Panc1 (cell line): ENCODE data around the gene LAIR2. TPM values are rescaled to one million over a fixed set of nuclear protein-coding genes. Genes with fewer than 3 reads are reported as not detected.

Experiments used
- ATAC-seq: fragments of 200-7000 bp; cut with Tn5 transposase; 2 replicates; pipeline ENCODE4 v1.9.1; 2020; ENCODE audit warnings: mild to moderate bottlenecking, moderate library complexity
- BruUV-seq: library from RNA; stranded (reverse); fragments of 400-500 nt; replicated peaks from 2 replicates; lab custom pipeline; 2021; lab: Mats Ljungman, UMichigan
- CTCF ChIA-PET: fragments of 300-600 bp; sonication (Branson Sonifier 250); formaldehyde crosslinking; loops from one replicate; lab custom pipeline; 2022; ENCODE audit warnings: antibody characterized with exemption; lab: Charles Lee
- POLR2A ChIA-PET: fragments of 300-600 bp; sonication (Branson Sonifier 250); formaldehyde crosslinking; loops from one replicate; lab custom pipeline; 2022; ENCODE audit warnings: antibody characterized with exemption; lab: Charles Lee
- DNase-seq: peaks from one replicate; pipeline ENCODE4 v3.0.0-alpha.2; 2010; ENCODE audit warnings: low read depth, low spot score
- H3K27ac ChIP-seq: 2 replicates; pipeline ENCODE4 v1.5.1; 2011; ENCODE audit warnings: mild to moderate bottlenecking, low read length, inconsistent platforms
- H3K27me3 ChIP-seq: fragments of 200-500 bp; sonication (Bioruptor generic); 2 replicates; pipeline ENCODE4 v1.6.0; 2014; ENCODE audit warnings: low read length, inconsistent platforms; ENCODE audit not compliant: control insufficient read depth, insufficient read depth
- H3K36me3 ChIP-seq: fragments of 200-500 bp; sonication (Bioruptor generic); 2 replicates; pipeline ENCODE4 v1.5.1; 2014; ENCODE audit warnings: inconsistent platforms, mild to moderate bottlenecking, low read length, moderate library complexity; ENCODE audit not compliant: control insufficient read depth, insufficient read depth
- H3K4me1 ChIP-seq: 2 replicates; pipeline ENCODE4 v1.5.1; 2011; ENCODE audit warnings: inconsistent platforms, mild to moderate bottlenecking, low read length, moderate library complexity; ENCODE audit not compliant: control insufficient read depth, insufficient read depth
- H3K4me3 ChIP-seq, 2 experiments: 2 replicates each; pipeline ENCODE4 v1.5.1; 2011 to 2012; ENCODE audit warnings: low read depth in 2 of 2, low read length in 2 of 2, mild to moderate bottlenecking in 2 of 2, inconsistent platforms in 1 of 2, moderate library complexity in 1 of 2
- H3K9me3 ChIP-seq: fragments of 200-500 bp; sonication (Bioruptor generic); 2 replicates; pipeline ENCODE4 v1.5.1; 2014; ENCODE audit warnings: low read depth, mild to moderate bottlenecking, inconsistent platforms, low read length, moderate library complexity; ENCODE audit not compliant: control insufficient read depth, insufficient read depth
- POLR2AphosphoS5 ChIP-seq: IDR thresholded peaks from 2 replicates; pipeline ENCODE4 v1.6.1; 2012; ENCODE audit warnings: mild to moderate bottlenecking, low read depth, low read length, moderate library complexity
- SIN3A ChIP-seq: IDR thresholded peaks from 2 replicates; pipeline ENCODE4 v1.6.1; 2012; ENCODE audit warnings: low read depth, mild to moderate bottlenecking, low read length, moderate library complexity, borderline replicate concordance; ENCODE audit not compliant: insufficient read depth
- TCF7L2 ChIP-seq: IDR thresholded peaks from 2 replicates; pipeline ENCODE4 v1.6.1; 2011; ENCODE audit warnings: mild to moderate bottlenecking, low read depth, low read length, inconsistent platforms
- in situ Hi-C: cut with HindIII; loops from 2 replicates; pipeline ENCODE4 v1.10.0; 2016; ENCODE audit warnings: low sequenced_read_pairs, low pct_unique_long_range_greater_than_20kb
- intact Hi-C: fragments of 100-400 bp; cut with micrococcal nuclease; formaldehyde crosslinking; loops from one replicate; pipeline ENCODE4 v1.10.0; 2022; ENCODE audit not compliant: unreplicated experiment
- total RNA-seq: library from RNA; stranded (reverse); gene quantifications from one replicate; pipeline ENCODE4 v1.2.1, GENCODE V29; 2021; ENCODE audit not compliant: unreplicated experiment
- TF ChIP-seq, protein P1 (sequence below): fragments of 450-650 bp; IDR thresholded peaks from 2 replicates; pipeline ENCODE4 v1.5.1; 2017; ENCODE audit warnings: mild to moderate bottlenecking
- TF ChIP-seq, protein P2 (sequence below), 2 experiments: IDR thresholded peaks; 2 replicates each; pipeline ENCODE4 v1.6.1; 2011 to 2012; ENCODE audit warnings: low read depth in 2 of 2, control low read depth in 1 of 2, low read length in 1 of 2, mild to moderate bottlenecking in 1 of 2, moderate library complexity in 1 of 2; ENCODE audit not compliant: insufficient read depth in 1 of 2

The LAIR2 gene
- total RNA-seq, 1 experiment from 2014 or later = not detected

- ChIA-PET CTCF (no interaction called here), POLR2A (interaction anchor here (0.6 kb wide), 1 partner anchor 586 kb away, joined by 7 read pairs; no protein-coding TSS in a partner anchor)
- BruUV-seq = TSS peak; percentile 94
- H3K27ac ChIP-seq = peak overlapping the region; percentile 86; the same call in 1 of the 2 replicates
- intact Hi-C loops (no loop called here), in situ Hi-C loops (no loop called here)
- no peaks in the 10 kb centered on the region for H3K27me3 ChIP-seq
- no peaks in the 10 kb centered on the region for H3K9me3 ChIP-seq
- H3K4me3 ChIP-seq = no peak overlapping the region
- TF ChIP-seq TCF7L2 = no peak
- TF ChIP-seq, protein P1, sequence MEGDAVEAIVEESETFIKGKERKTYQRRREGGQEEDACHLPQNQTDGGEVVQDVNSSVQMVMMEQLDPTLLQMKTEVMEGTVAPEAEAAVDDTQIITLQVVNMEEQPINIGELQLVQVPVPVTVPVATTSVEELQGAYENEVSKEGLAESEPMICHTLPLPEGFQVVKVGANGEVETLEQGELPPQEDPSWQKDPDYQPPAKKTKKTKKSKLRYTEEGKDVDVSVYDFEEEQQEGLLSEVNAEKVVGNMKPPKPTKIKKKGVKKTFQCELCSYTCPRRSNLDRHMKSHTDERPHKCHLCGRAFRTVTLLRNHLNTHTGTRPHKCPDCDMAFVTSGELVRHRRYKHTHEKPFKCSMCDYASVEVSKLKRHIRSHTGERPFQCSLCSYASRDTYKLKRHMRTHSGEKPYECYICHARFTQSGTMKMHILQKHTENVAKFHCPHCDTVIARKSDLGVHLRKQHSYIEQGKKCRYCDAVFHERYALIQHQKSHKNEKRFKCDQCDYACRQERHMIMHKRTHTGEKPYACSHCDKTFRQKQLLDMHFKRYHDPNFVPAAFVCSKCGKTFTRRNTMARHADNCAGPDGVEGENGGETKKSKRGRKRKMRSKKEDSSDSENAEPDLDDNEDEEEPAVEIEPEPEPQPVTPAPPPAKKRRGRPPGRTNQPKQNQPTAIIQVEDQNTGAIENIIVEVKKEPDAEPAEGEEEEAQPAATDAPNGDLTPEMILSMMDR = no peak
- TF ChIP-seq SIN3A = no peak
- TF ChIP-seq POLR2AphosphoS5 = no peak; the same call in 1 of the 2 replicates
- TF ChIP-seq, protein P2, sequence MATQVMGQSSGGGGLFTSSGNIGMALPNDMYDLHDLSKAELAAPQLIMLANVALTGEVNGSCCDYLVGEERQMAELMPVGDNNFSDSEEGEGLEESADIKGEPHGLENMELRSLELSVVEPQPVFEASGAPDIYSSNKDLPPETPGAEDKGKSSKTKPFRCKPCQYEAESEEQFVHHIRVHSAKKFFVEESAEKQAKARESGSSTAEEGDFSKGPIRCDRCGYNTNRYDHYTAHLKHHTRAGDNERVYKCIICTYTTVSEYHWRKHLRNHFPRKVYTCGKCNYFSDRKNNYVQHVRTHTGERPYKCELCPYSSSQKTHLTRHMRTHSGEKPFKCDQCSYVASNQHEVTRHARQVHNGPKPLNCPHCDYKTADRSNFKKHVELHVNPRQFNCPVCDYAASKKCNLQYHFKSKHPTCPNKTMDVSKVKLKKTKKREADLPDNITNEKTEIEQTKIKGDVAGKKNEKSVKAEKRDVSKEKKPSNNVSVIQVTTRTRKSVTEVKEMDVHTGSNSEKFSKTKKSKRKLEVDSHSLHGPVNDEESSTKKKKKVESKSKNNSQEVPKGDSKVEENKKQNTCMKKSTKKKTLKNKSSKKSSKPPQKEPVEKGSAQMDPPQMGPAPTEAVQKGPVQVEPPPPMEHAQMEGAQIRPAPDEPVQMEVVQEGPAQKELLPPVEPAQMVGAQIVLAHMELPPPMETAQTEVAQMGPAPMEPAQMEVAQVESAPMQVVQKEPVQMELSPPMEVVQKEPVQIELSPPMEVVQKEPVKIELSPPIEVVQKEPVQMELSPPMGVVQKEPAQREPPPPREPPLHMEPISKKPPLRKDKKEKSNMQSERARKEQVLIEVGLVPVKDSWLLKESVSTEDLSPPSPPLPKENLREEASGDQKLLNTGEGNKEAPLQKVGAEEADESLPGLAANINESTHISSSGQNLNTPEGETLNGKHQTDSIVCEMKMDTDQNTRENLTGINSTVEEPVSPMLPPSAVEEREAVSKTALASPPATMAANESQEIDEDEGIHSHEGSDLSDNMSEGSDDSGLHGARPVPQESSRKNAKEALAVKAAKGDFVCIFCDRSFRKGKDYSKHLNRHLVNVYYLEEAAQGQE (IDR thresholded peaks at IDR 0.05; ENCODE audit: insufficient read depth in 1 of 2, low read depth in 2 of 2, low read length in 1 of 2) = no peak
- H3K4me1 ChIP-seq = peaks cover 26% of the 10 kb centered on the region
- ATAC-seq (no peak), DNase-seq (no peak)
- H3K36me3 ChIP-seq = peaks cover 9% of the 10 kb centered on the region; the same call in 1 of the 2 replicates
Measured at GRCh38 chr19:54461210-54461609, 41.4 kb upstream of the LAIR2 start.

- BruUV-seq = no TSS peak
- Histone ChIP-seq H3K27me3 (no peaks in the 10 kb centered on the region), H3K27ac (peak overlapping the region; percentile 86), H3K4me1 (peaks cover 26% of the 10 kb centered on the region), H3K36me3 (peaks cover 8% of the 10 kb centered on the region; the same call in 1 of the 2 replicates), H3K9me3 (no peaks in the 10 kb centered on the region), H3K4me3 (peak overlapping the region in 1 of 2 experiments; percentile 70; a peak in 2 of 4 replicates)
- ChIA-PET CTCF (no interaction called here), POLR2A (interaction anchor here (0.6 to 1.2 kb wide), 2 partner anchors 9 to 11 kb away, joined by 6 to 11 read pairs; no protein-coding TSS in a partner anchor)
- no peak for ATAC-seq
- TF ChIP-seq SIN3A (no peak), POLR2AphosphoS5 (no peak), TCF7L2 (no peak)
- TF ChIP-seq, protein P2 (IDR thresholded peaks at IDR 0.05; ENCODE audit: insufficient read depth in 1 of 2, low read depth in 2 of 2, low read length in 1 of 2) = no peak
- TF ChIP-seq, protein P1 = no peak
- DNase-seq = no peak
- intact Hi-C loops (no loop called here), in situ Hi-C loops (no loop called here)
Measured at GRCh38 chr19:54461613-54462012, 41.0 kb upstream of the LAIR2 start.
